ENCODE data around the gene NPHS1. TPM values are rescaled to one million over a fixed set of nuclear protein-coding genes. Genes with fewer than 3 reads are reported as not detected.

Gene NPHS1
- total RNA-seq, 1 experiment from 2014 or later: not detected

GRCh38 chr19:35777961-35778360, 74.3 kb downstream of the NPHS1 start:
- Histone ChIP-seq H3F3A (ENCODE audit: low read length, unreplicated experiment) (no peaks in the 10 kb centered on the region), H3K9me2 (replicated peaks; ENCODE audit: low read length) (no peaks in the 10 kb centered on the region), H3K36me3 (ENCODE audit: low read depth, low read length) (no peaks in the 10 kb centered on the region), H3K4me2 (ENCODE audit: low read length) (no peak overlapping the region), H3K9ac (ENCODE audit: low read length) (no peak overlapping the region), H3K4me3 (ENCODE audit: low read length) (no peak overlapping the region), H3K4me1 (ENCODE audit: insufficient read depth, low read length) (peaks cover 7% of the 10 kb centered on the region), H3K27ac (ENCODE audit: low read length) (no peak overlapping the region), H3K9me3 (ENCODE audit: low read length) (no peaks in the 10 kb centered on the region), H2AFZ (ENCODE audit: low read length) (no peak overlapping the region), H3K79me2 (ENCODE audit: low read length) (no peaks in the 10 kb centered on the region), H3K27me3 (ENCODE audit: low read length) (no peaks in the 10 kb centered on the region), H4K20me1 (ENCODE audit: low read length) (no peaks in the 10 kb centered on the region)
- ATAC-seq (no peak), DNase-seq (no peak)
- no peak for TF ChIP-seq EZH2phosphoT487 (IDR thresholded peaks at IDR 0.05; ENCODE audit: borderline replicate concordance, low read length)
- TF ChIP-seq CTCF (conservative IDR thresholded peaks at IDR 0.05; ENCODE audit: low read depth, low read length): no peak
- no peak for TF ChIP-seq EZH2 (IDR thresholded peaks at IDR 0.05; ENCODE audit: low read length, unreplicated experiment)
- ChIA-PET CTCF (no interaction called here), POLR2A (ENCODE audit: unreplicated experiment) (no interaction called here)
- no TSS peak for BruUV-seq (replicated peaks)
- intact Hi-C loops (cut with micrococcal nuclease): no loop called here

- no peaks in the 10 kb centered on the region for H3K27me3 ChIP-seq (ENCODE audit: low read length)
- BruUV-seq (replicated peaks): no TSS peak
- H4K20me1 ChIP-seq (ENCODE audit: low read length): no peaks in the 10 kb centered on the region
- DNase-seq (no peak), ATAC-seq (no peak)
- CTCF ChIA-PET: no interaction called here
- TF ChIP-seq EZH2phosphoT487 (IDR thresholded peaks at IDR 0.05; ENCODE audit: borderline replicate concordance, low read length) (no peak), EZH2 (IDR thresholded peaks at IDR 0.05; ENCODE audit: low read length, unreplicated experiment) (no peak), CTCF (conservative IDR thresholded peaks at IDR 0.05; ENCODE audit: low read depth, low read length) (no peak)
- H3K36me3 ChIP-seq (ENCODE audit: low read depth, low read length): no peaks in the 10 kb centered on the region
- no peak overlapping the region for H3K4me2 ChIP-seq (ENCODE audit: low read length)
- no peak overlapping the region for H3K9ac ChIP-seq (ENCODE audit: low read length)
- H3K4me1 ChIP-seq (ENCODE audit: insufficient read depth, low read length): peaks cover 7% of the 10 kb centered on the region
- intact Hi-C loops (cut with micrococcal nuclease): no loop called here
- H3K79me2 ChIP-seq (ENCODE audit: low read length): no peaks in the 10 kb centered on the region
- POLR2A ChIA-PET (ENCODE audit: unreplicated experiment): interaction anchor here (0.6 kb wide), 1 partner anchor 32 kb away, joined by 7 read pairs; the partner anchor contains the start of genes PSENEN and U2AF1L4
- no peaks in the 10 kb centered on the region for H3K9me3 ChIP-seq (ENCODE audit: low read length)
- no peaks in the 10 kb centered on the region for H3K9me2 ChIP-seq (replicated peaks; ENCODE audit: low read length)
- H2AFZ ChIP-seq (ENCODE audit: low read length): no peak overlapping the region
- H3K4me3 ChIP-seq (ENCODE audit: low read length): no peak overlapping the region
- H3F3A ChIP-seq (ENCODE audit: low read length, unreplicated experiment): no peaks in the 10 kb centered on the region
- H3K27ac ChIP-seq (ENCODE audit: low read length): no peak overlapping the region
These were observed 75.0 kb downstream of the NPHS1 start for GRCh38 chr19:35777086-35777841.

DNA sequence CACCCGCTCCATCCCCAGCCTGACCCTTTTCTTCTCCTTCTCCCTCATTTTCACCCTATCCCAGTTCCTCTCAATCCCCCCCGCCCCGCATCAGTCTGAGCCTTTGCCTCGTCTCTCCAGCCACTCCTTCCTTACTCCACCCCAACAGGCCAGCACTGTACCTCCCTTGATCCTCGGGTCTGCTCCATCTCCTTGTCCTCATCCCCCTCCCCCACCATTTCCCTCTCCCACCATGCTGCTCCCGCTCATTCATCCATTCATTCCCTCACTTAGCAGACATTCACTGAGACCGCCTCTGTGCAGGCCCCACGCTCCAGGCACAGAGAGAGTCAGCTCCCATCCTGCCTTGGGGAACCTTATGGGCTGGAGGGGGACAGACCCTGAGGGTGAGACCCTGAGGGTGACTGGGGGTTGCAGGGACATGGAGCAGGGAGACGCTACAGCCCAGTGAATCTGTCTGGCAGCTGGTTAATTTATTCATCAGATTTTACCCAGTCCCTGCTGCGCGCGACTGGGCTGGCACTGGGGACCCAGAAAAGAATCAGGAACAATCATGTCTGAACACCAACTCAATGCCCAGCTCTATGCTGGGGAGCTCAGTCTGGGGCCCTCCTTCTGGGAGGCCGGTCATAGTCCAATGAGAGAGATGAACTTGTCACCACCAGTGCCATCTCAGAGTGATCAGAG, 76.1 kb downstream of the NPHS1 start:
- BruUV-seq (replicated peaks): no TSS peak
- Histone ChIP-seq H3K4me2 (ENCODE audit: low read length) (peak overlapping the region; percentile 98), H3K36me3 (ENCODE audit: low read depth, low read length) (no peaks in the 10 kb centered on the region), H3K9ac (ENCODE audit: low read length) (0 out of 2 replicates have a peak overlapping the region, but pooled peaks have one; percentile 17), H2AFZ (ENCODE audit: low read length) (no peak overlapping the region), H3F3A (ENCODE audit: low read length, unreplicated experiment) (no peaks in the 10 kb centered on the region), H3K9me3 (ENCODE audit: low read length) (no peaks in the 10 kb centered on the region), H3K9me2 (replicated peaks; ENCODE audit: low read length) (no peaks in the 10 kb centered on the region), H3K27me3 (ENCODE audit: low read length) (no peaks in the 10 kb centered on the region), H3K4me1 (ENCODE audit: insufficient read depth, low read length) (peaks cover 7% of the 10 kb centered on the region), H4K20me1 (ENCODE audit: low read length) (no peaks in the 10 kb centered on the region), H3K27ac (ENCODE audit: low read length) (no peak overlapping the region), H3K4me3 (ENCODE audit: low read length) (peak overlapping the region; percentile 66), H3K79me2 (ENCODE audit: low read length) (no peaks in the 10 kb centered on the region)
- POLR2A ChIA-PET (ENCODE audit: unreplicated experiment): interaction anchor here (0.6 kb wide), 1 partner anchor 36 kb away, joined by 3 read pairs; no protein-coding TSS in a partner anchor
- DNase-seq (no peak), ATAC-seq (no peak)
- TF ChIP-seq EZH2phosphoT487 (IDR thresholded peaks at IDR 0.05; ENCODE audit: borderline replicate concordance, low read length) (no peak), EZH2 (IDR thresholded peaks at IDR 0.05; ENCODE audit: low read length, unreplicated experiment) (no peak), CTCF (conservative IDR thresholded peaks at IDR 0.05; ENCODE audit: low read depth, low read length) (no peak)
- intact Hi-C loops (cut with micrococcal nuclease): no loop called here
- CTCF ChIA-PET: no interaction called here

Measured in PC-3 (cell line).